Stimulated activated CD4-positive, alpha-beta T cell treated with anti-CD3 and anti-CD28 coated beads, TNF-alpha, amount 100 ng/mL, for 24 hours (primary cell): Measurements from ENCODE around the gene CTBS.
"Not testable (repeated sequence)": the region's sequence is repeated elsewhere in the genome, so short reads cannot be mapped to it uniquely, and the experiment has no call there.

Experiments used
- DNase-seq, 3 experiments: peaks; one replicate each; pipeline ENCODE4 v3.0.0-alpha.2; 2020; ENCODE audit warnings: low read depth in 3 of 3

CTBS gene

GRCh38 chr1:84573967-84574842 lies at the start of gene CTBS:
Gene CTBS, minus strand, starts transcription at chr1:84574440. Its CDS starts 25 bp downstream, at chr1:84574415.
- DNase-seq: peak; percentile 58 to 80 (median 74)

GRCh38 chr1:84621553-84621952 lies 47.3 kb upstream of the CTBS start:
- DNase-seq: no peak

- DNase-seq: peak; percentile 55 to 77 (median 66)
Measured at GRCh38 chr1:84620720-84621313, 46.6 kb upstream of the CTBS start.

- peak; percentile 45 to 59 (median 48) for DNase-seq
Measured at GRCh38 chr1:84619383-84620102, 45.3 kb upstream of the CTBS start.

GRCh38 chr1:84617349-84617748 lies 43.1 kb upstream of the CTBS start:
- DNase-seq: no peak

GRCh38 chr1:84615790-84616189 lies 41.5 kb upstream of the CTBS start:
- no peak for DNase-seq

GRCh38 chr1:84613887-84614286 lies 39.6 kb upstream of the CTBS start:
- no peak for DNase-seq

- DNase-seq: no peak
Measured at GRCh38 chr1:84613026-84613425, 38.8 kb upstream of the CTBS start.

- DNase-seq: no peak
Measured at GRCh38 chr1:84611796-84612195, 37.6 kb upstream of the CTBS start.

GRCh38 chr1:84611091-84611490 lies 36.9 kb upstream of the CTBS start:
- no peak for DNase-seq

- no peak for DNase-seq
Measured at GRCh38 chr1:84606977-84607376, 32.7 kb upstream of the CTBS start.

- DNase-seq: no peak
Measured at GRCh38 chr1:84605157-84605556, 30.9 kb upstream of the CTBS start.

- DNase-seq: no peak
Measured at GRCh38 chr1:84603941-84604830, 29.9 kb upstream of the CTBS start.

GRCh38 chr1:84603223-84603622 lies 29.0 kb upstream of the CTBS start:
- DNase-seq: no peak

GRCh38 chr1:84600796-84601195 lies 26.6 kb upstream of the CTBS start:
- DNase-seq: no peak

- DNase-seq: no peak
Measured at GRCh38 chr1:84598846-84599741, 24.9 kb upstream of the CTBS start.

- no peak for DNase-seq
Measured at GRCh38 chr1:84598418-84598817, 24.2 kb upstream of the CTBS start.

GRCh38 chr1:84597011-84597410 lies 22.8 kb upstream of the CTBS start:
- DNase-seq: no peak

GRCh38 chr1:84594959-84595358 lies 20.7 kb upstream of the CTBS start:
- DNase-seq: not testable (repeated sequence)

GRCh38 chr1:84587099-84587498 lies 12.9 kb upstream of the CTBS start:
- no peak for DNase-seq
